Neuronal stem cell (in vitro differentiated cells): ENCODE measurements around the gene MRM2.

Source experiments
- DNase-seq: peaks from one replicate; pipeline ENCODE4 v3.0.0-alpha.2; 2013; ENCODE audit warnings: low spot score
- H2AFZ ChIP-seq: one replicate; pipeline ENCODE4 v1.6.1; 2013; ENCODE audit warnings: mild to moderate bottlenecking, low read length, inconsistent platforms
- H2AK5ac ChIP-seq: 2 replicates; pipeline ENCODE4 v1.6.1; 2013; ENCODE audit warnings: low read depth, mild to moderate bottlenecking, inconsistent platforms, low read length, moderate library complexity, mixed read lengths
- H2BK120ac ChIP-seq: 2 replicates; pipeline ENCODE4 v1.6.1; 2013; ENCODE audit warnings: low read depth, mild to moderate bottlenecking, inconsistent platforms, low read length, moderate library complexity, mixed read lengths
- H2BK12ac ChIP-seq: one replicate; pipeline ENCODE4 v1.6.1; 2013; ENCODE audit warnings: low read length, inconsistent platforms
- H2BK15ac ChIP-seq: 2 replicates; pipeline ENCODE4 v1.6.1; 2013; ENCODE audit warnings: mild to moderate bottlenecking, low read length, inconsistent platforms, mixed read lengths
- H2BK5ac ChIP-seq: one replicate; pipeline ENCODE4 v1.6.1; 2013; ENCODE audit warnings: inconsistent platforms, mild to moderate bottlenecking, low read length, moderate library complexity
- H3K14ac ChIP-seq: one replicate; pipeline ENCODE4 v1.6.1; 2013; ENCODE audit warnings: low read length, inconsistent platforms
- H3K18ac ChIP-seq: 2 replicates; pipeline ENCODE4 v1.6.1; 2013; ENCODE audit warnings: low read length, inconsistent platforms
- H3K23ac ChIP-seq: 2 replicates; pipeline ENCODE4 v1.6.1; 2013; ENCODE audit warnings: low read depth, mild to moderate bottlenecking, mixed read lengths, low read length, inconsistent platforms; ENCODE audit not compliant: poor library complexity
- H3K27ac ChIP-seq: replicated peaks from 3 replicates; pipeline ENCODE4 v1.5.1; 2013; ENCODE audit warnings: low read length, inconsistent platforms
- H3K27me3 ChIP-seq, 3 experiments: 2 replicates each; pipeline ENCODE4 v1.6.1; 2013; ENCODE audit warnings: low read length in 3 of 3, mild to moderate bottlenecking in 2 of 3, inconsistent platforms in 1 of 3, low read depth in 1 of 3, mixed read lengths in 1 of 3, moderate library complexity in 1 of 3; ENCODE audit not compliant: control insufficient read depth in 3 of 3, insufficient read depth in 3 of 3
- H3K36me3 ChIP-seq, 2 donors: replicated peaks in 1 of 2; 2 replicates each; pipeline ENCODE4 v1.6.1; 2013; ENCODE audit warnings: low read length in 2 of 2; ENCODE audit not compliant: control insufficient read depth in 2 of 2, insufficient read depth in 2 of 2
- H3K4ac ChIP-seq: 2 replicates; pipeline ENCODE4 v1.6.1; 2013; ENCODE audit warnings: inconsistent platforms, mild to moderate bottlenecking, low read length, moderate library complexity
- H3K4me1 ChIP-seq, 2 donors: 1 replicate in 1 of 2; 2 replicates in 1 of 2; pipeline ENCODE4 v1.6.1; 2013; ENCODE audit warnings: low read length in 2 of 2, low read depth in 1 of 2; ENCODE audit not compliant: control insufficient read depth in 2 of 2, insufficient read depth in 1 of 2
- H3K4me2 ChIP-seq: one replicate; pipeline ENCODE4 v1.6.1; 2013; ENCODE audit warnings: mild to moderate bottlenecking, low read length, inconsistent platforms; ENCODE audit not compliant: insufficient read depth, poor library complexity, severe bottlenecking
- H3K4me3 ChIP-seq, 2 donors: 2 replicates each; pipeline ENCODE4 v1.5.1; 2013; ENCODE audit warnings: low read length in 2 of 2, mild to moderate bottlenecking in 2 of 2, inconsistent platforms in 1 of 2, moderate library complexity in 1 of 2
- H3K79me1 ChIP-seq: one replicate; pipeline ENCODE4 v1.6.1; 2013; ENCODE audit warnings: low read depth, mild to moderate bottlenecking, inconsistent platforms, low read length, moderate library complexity
- H3K9ac ChIP-seq: one replicate; pipeline ENCODE4 v1.6.1; 2013; ENCODE audit warnings: mild to moderate bottlenecking, low read depth, low read length, inconsistent platforms; ENCODE audit not compliant: poor library complexity
- H3K9me3 ChIP-seq, 2 donors: replicated peaks in 1 of 2; 2 replicates each; pipeline versions ENCODE3 to v1.6.1; 2013; ENCODE audit warnings: low read length in 2 of 2, mild to moderate bottlenecking in 2 of 2, inconsistent platforms in 1 of 2, low read depth in 1 of 2, mixed read lengths in 1 of 2, moderate library complexity in 1 of 2; ENCODE audit not compliant: control insufficient read depth in 2 of 2, insufficient read depth in 1 of 2
- H4K8ac ChIP-seq: one replicate; pipeline ENCODE4 v1.6.1; 2013; ENCODE audit warnings: low read depth, mild to moderate bottlenecking, inconsistent platforms, low read length, moderate library complexity
- H4K91ac ChIP-seq: one replicate; pipeline ENCODE4 v1.6.1; 2013; ENCODE audit warnings: low read length, low read depth, mild to moderate bottlenecking, inconsistent platforms; ENCODE audit not compliant: poor library complexity
- WGBS, 2 donors: extraction: QIAGEN DNeasy Blood & Tissue Kit; methylation state at CpG; one replicate each; pipeline ENCODE4 v1.1.7; 2013; ENCODE audit warnings: missing lambda C conversion rate in 2 of 2, mixed read lengths in 1 of 2; ENCODE audit not compliant: insufficient read length in 2 of 2, insufficient replicate concordance in 1 of 2; ENCODE audit errors: extremely low coverage in 2 of 2; 5-methylcytosine and 5-hydroxymethylcytosine counted together

Gene MRM2

GRCh38 chr7:2227699-2228098, 14.3 kb downstream of the MRM2 start:
- DNase-seq: no peak
- Histone ChIP-seq H2BK120ac (no peak overlapping the region), H2BK15ac (no peak overlapping the region), H3K27ac (no peak overlapping the region), H4K91ac (no peak overlapping the region), H2AFZ (no peak overlapping the region), H3K9ac (no peak overlapping the region), H3K14ac (no peak overlapping the region), H3K4ac (no peak overlapping the region), H4K8ac (no peak overlapping the region), H3K79me1 (peaks cover 25% of the 10 kb centered on the region), H2BK5ac (peak overlapping the region; percentile 5), H3K4me1 (peaks cover 4 to 5% of the 10 kb centered on the region in 2 donors), H3K27me3 (no peaks in the 10 kb centered on the region), H3K9me3 (no peaks in the 10 kb centered on the region), H3K36me3 (peaks cover 52 to 82% of the 10 kb centered on the region in 2 donors), H2AK5ac (no peak overlapping the region), H3K23ac (no peak overlapping the region), H2BK12ac (no peak overlapping the region), H3K4me2 (no peak overlapping the region), H3K18ac (no peak overlapping the region), H3K4me3 (no peak overlapping the region)
- WGBS, 2 donors: no CpG with 5 or more reads among the region's 15 CpGs

DNA sequence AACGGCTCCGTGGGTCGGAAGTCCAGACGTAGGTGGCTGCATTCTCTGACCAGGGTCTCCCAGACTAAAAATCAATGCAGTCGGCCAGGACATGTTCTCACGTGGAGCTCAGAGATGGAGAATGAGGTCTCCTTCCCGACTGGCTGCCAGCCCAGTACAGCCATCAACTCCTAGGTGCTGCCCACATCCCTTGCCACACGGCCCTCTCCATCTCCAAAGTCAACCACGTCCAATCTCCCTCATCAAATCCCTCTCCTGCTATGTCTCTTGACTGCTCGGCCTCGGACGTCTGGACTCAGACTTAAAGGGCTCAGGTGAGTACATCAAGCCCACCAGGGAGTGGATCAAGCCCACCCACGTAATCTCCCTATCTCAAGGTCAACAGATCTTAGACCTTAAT, 16.2 kb downstream of the MRM2 start:
- Histone ChIP-seq H4K8ac (no peak overlapping the region), H4K91ac (no peak overlapping the region), H3K36me3 (peaks cover 65 to 96% of the 10 kb centered on the region in 2 donors), H3K14ac (no peak overlapping the region), H3K4me3 (no peak overlapping the region), H3K4me1 (no peaks in the 10 kb centered on the region), H2BK15ac (no peak overlapping the region), H3K18ac (no peak overlapping the region), H3K27ac (no peak overlapping the region), H3K4ac (no peak overlapping the region), H3K9ac (no peak overlapping the region), H3K4me2 (no peak overlapping the region), H2BK12ac (no peak overlapping the region), H3K9me3 (no peaks in the 10 kb centered on the region), H3K79me1 (peaks cover 25% of the 10 kb centered on the region), H3K27me3 (no peaks in the 10 kb centered on the region), H2BK5ac (no peak overlapping the region), H2AK5ac (no peak overlapping the region), H2AFZ (no peak overlapping the region), H3K23ac (no peak overlapping the region), H2BK120ac (no peak overlapping the region)
- DNase-seq: no peak
- WGBS, 2 donors: no CpG with 5 or more reads among the region's 13 CpGs

DNA sequence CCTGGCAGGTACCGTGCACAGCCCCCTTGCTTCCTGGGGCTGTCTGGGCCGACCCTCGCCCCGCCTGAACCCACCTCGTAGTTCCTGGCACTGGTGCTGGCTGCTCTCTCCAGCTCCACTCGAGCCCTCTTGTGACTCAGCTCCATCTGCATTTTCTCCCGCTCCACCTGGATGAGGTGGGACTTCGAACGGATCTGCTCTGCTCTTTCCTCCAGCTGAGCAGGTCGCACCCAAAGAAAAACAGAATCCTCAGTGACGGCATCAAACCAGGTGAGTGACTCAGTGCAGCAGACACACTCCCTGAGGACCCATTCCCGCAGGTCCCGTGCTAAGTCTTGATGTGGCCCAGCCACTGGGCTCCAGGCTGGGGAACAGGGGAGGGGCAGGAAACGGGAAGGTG, 16.7 kb downstream of the MRM2 start:
- Histone ChIP-seq H3K9me3 (no peaks in the 10 kb centered on the region), H2BK5ac (no peak overlapping the region), H3K4ac (no peak overlapping the region), H3K79me1 (peaks cover 22% of the 10 kb centered on the region), H2BK12ac (no peak overlapping the region), H3K4me1 (no peaks in the 10 kb centered on the region), H3K27me3 (no peaks in the 10 kb centered on the region), H3K4me2 (no peak overlapping the region), H4K8ac (no peak overlapping the region), H2AFZ (no peak overlapping the region), H3K18ac (no peak overlapping the region), H4K91ac (no peak overlapping the region), H3K14ac (no peak overlapping the region), H3K4me3 (no peak overlapping the region), H2AK5ac (no peak overlapping the region), H3K27ac (no peak overlapping the region), H3K36me3 (peaks cover 62 to 96% of the 10 kb centered on the region in 2 donors), H2BK15ac (no peak overlapping the region), H3K23ac (no peak overlapping the region), H3K9ac (no peak overlapping the region), H2BK120ac (no peak overlapping the region)
- DNase-seq: no peak
- WGBS, 2 donors: no CpG with 5 or more reads among the region's 14 CpGs

- H3K4ac ChIP-seq: no peak overlapping the region
- no peak overlapping the region for H2BK15ac ChIP-seq
- no peak for DNase-seq
- H3K14ac ChIP-seq: no peak overlapping the region
- no peak overlapping the region for H2AK5ac ChIP-seq
- H3K79me1 ChIP-seq: peaks cover 25% of the 10 kb centered on the region
- no peak overlapping the region for H2BK5ac ChIP-seq
- H3K36me3 ChIP-seq: peaks cover 60 to 96% of the 10 kb centered on the region in 2 donors
- peaks cover 0 to under 1% of the 10 kb centered on the region in 2 donors for H3K4me1 ChIP-seq
- H3K23ac ChIP-seq: no peak overlapping the region
- no peak overlapping the region for H4K8ac ChIP-seq
- H3K9ac ChIP-seq: no peak overlapping the region
- no peak overlapping the region for H3K27ac ChIP-seq
- no peak overlapping the region for H3K4me2 ChIP-seq
- no peak overlapping the region for H2BK12ac ChIP-seq
- H3K4me3 ChIP-seq: no peak overlapping the region
- no peak overlapping the region for H4K91ac ChIP-seq
- H3K9me3 ChIP-seq: no peaks in the 10 kb centered on the region
- no peak overlapping the region for H3K18ac ChIP-seq
- no peaks in the 10 kb centered on the region for H3K27me3 ChIP-seq
- WGBS, 2 donors: no CpG with 5 or more reads among the region's 4 CpGs
- no peak overlapping the region for H2AFZ ChIP-seq
- H2BK120ac ChIP-seq: no peak overlapping the region
Observed at GRCh38 chr7:2224934-2225333, 17.1 kb downstream of the MRM2 start.
